Ecto neural progenitor cell (in vitro differentiated cells): ENCODE measurements around the gene ASCC2.

ENCODE experiments used
- DNase-seq: peaks from one replicate; pipeline ENCODE4 v3.0.0-alpha.2; 2018; ENCODE audit warnings: low spot score

The ASCC2 gene

GRCh38 chr22:29817724-29818123 lies 20.4 kb downstream of the ASCC2 start:
- DNase-seq, result no peak

- no peak for DNase-seq
Observed at GRCh38 chr22:29816980-29817379, 21.1 kb downstream of the ASCC2 start.

- no peak for DNase-seq
Observed at GRCh38 chr22:29816539-29816938, 21.5 kb downstream of the ASCC2 start.

GRCh38 chr22:29816128-29816527 lies 21.9 kb downstream of the ASCC2 start:
- no peak for DNase-seq

GRCh38 chr22:29815580-29815979 lies 22.5 kb downstream of the ASCC2 start:
- no peak for DNase-seq

- DNase-seq, result no peak
Observed at GRCh38 chr22:29814003-29814402, 24.1 kb downstream of the ASCC2 start.

GRCh38 chr22:29813563-29813962 lies 24.5 kb downstream of the ASCC2 start:
- DNase-seq, result no peak

- no peak for DNase-seq
Observed at GRCh38 chr22:29813126-29813525, 24.9 kb downstream of the ASCC2 start.

GRCh38 chr22:29811377-29811776 lies 26.7 kb downstream of the ASCC2 start:
- DNase-seq, result no peak

GRCh38 chr22:29810216-29810615 lies 27.9 kb downstream of the ASCC2 start:
- DNase-seq, result no peak

GRCh38 chr22:29806196-29806595 lies 31.9 kb downstream of the ASCC2 start:
- DNase-seq, result no peak

- DNase-seq, result no peak
Observed at GRCh38 chr22:29804985-29805384, 33.1 kb downstream of the ASCC2 start.

GRCh38 chr22:29803190-29803589 lies 34.9 kb downstream of the ASCC2 start:
- no peak for DNase-seq

GRCh38 chr22:29801796-29802195 lies 36.3 kb downstream of the ASCC2 start:
- DNase-seq, result no peak

- DNase-seq, result no peak
Observed at GRCh38 chr22:29801153-29801552, 36.9 kb downstream of the ASCC2 start.

- DNase-seq, result no peak
Observed at GRCh38 chr22:29799217-29799680, 38.8 kb downstream of the ASCC2 start.

- no peak for DNase-seq
Observed at GRCh38 chr22:29798801-29799200, 39.3 kb downstream of the ASCC2 start.

GRCh38 chr22:29798318-29798717 lies 39.8 kb downstream of the ASCC2 start:
- no peak for DNase-seq

- DNase-seq, result no peak
Observed at GRCh38 chr22:29797351-29797750, 40.7 kb downstream of the ASCC2 start.

- no peak for DNase-seq
Observed at GRCh38 chr22:29795663-29796062, 42.4 kb downstream of the ASCC2 start.

GRCh38 chr22:29793396-29793795 lies 44.7 kb downstream of the ASCC2 start:
- DNase-seq, result no peak

GRCh38 chr22:29790061-29790460 lies 48.0 kb downstream of the ASCC2 start:
- DNase-seq, result no peak

GRCh38 chr22:29788339-29789279 lies 49.5 kb downstream of the ASCC2 start:
- no peak for DNase-seq
